GM15510 (cell line): Measurements from ENCODE around the gene BCAR1.

Source experiments
- POLR2A ChIP-seq: IDR thresholded peaks from 3 replicates; pipeline ENCODE4 v1.6.1; 2011; ENCODE audit warnings: borderline replicate concordance; ENCODE audit not compliant: insufficient read length; ENCODE audit errors: extremely low read depth

The BCAR1 gene

GRCh38 chr16:75249441-75249840 lies 2.0 kb downstream of the BCAR1 start:
- no peak for TF ChIP-seq POLR2A

- TF ChIP-seq POLR2A, result no peak
Measured at GRCh38 chr16:75248536-75249380, 2.7 kb downstream of the BCAR1 start.

- TF ChIP-seq POLR2A, result no peak
Measured at GRCh38 chr16:75248142-75248535, 3.3 kb downstream of the BCAR1 start.

- TF ChIP-seq POLR2A, result no peak
Measured at GRCh38 chr16:75247249-75247648, 4.2 kb downstream of the BCAR1 start.

GRCh38 chr16:75246504-75247205 lies 4.8 kb downstream of the BCAR1 start:
- no peak for TF ChIP-seq POLR2A

- TF ChIP-seq POLR2A, result no peak
Measured at GRCh38 chr16:75244844-75245758, 6.3 kb downstream of the BCAR1 start.

- TF ChIP-seq POLR2A, result no peak
Measured at GRCh38 chr16:75244225-75244809, 7.1 kb downstream of the BCAR1 start.

- TF ChIP-seq POLR2A, result no peak
Measured at GRCh38 chr16:75243667-75244224, 7.7 kb downstream of the BCAR1 start.

- no peak for TF ChIP-seq POLR2A
Measured at GRCh38 chr16:75241955-75242354, 9.5 kb downstream of the BCAR1 start.

- TF ChIP-seq POLR2A, result no peak
Measured at GRCh38 chr16:75241412-75241811, 10.0 kb downstream of the BCAR1 start.

GRCh38 chr16:75239542-75240122 lies 11.8 kb downstream of the BCAR1 start:
- TF ChIP-seq POLR2A, result no peak

- no peak for TF ChIP-seq POLR2A
Measured at GRCh38 chr16:75238853-75239541, 12.4 kb downstream of the BCAR1 start.

- TF ChIP-seq POLR2A, result no peak
Measured at GRCh38 chr16:75238132-75238852, 13.1 kb downstream of the BCAR1 start.
